G401 (cell line): Measurements from ENCODE around the gene ZSCAN29. TPM values are rescaled to one million over a fixed set of nuclear protein-coding genes. Genes with fewer than 3 reads are reported as not detected.

Experiments
- DNase-seq: peaks from one replicate; pipeline ENCODE4 v3.0.0-alpha.2; 2015; ENCODE audit warnings: low spot score
- in situ Hi-C: cut with HindIII; loops from 2 replicates; pipeline ENCODE4 v1.10.0; 2016; ENCODE audit warnings: low sequenced_read_pairs, mixed read lengths
- total RNA-seq: library from RNA; depleted of rRNA; stranded (reverse); fragments of >200 nt; shearing (Covaris generic); gene quantifications from 2 replicates; pipeline ENCODE4 v1.2.3, GENCODE V29; 2014

Gene ZSCAN29
- total RNA-seq, 1 experiment from 2014 or later, result 35.6 TPM

DNA sequence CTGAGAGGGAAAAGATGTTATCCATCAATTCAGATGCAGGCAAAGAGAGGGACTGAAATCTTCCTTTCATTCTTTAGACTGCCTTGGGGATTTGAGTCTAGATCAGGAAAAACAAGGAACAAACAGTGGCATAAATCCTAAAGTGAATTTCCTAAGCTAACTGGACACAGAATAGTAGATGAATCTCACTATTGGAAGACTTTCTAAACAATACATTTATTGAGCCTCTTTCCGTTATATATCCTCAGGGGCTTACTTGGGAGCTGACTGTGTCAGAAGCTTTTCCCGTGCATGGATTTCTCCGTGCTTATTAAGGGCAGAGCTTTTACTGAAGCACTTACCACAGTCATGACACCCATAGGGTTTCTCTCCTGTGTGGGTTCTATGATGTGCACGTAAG is 10.0 kb downstream of the ZSCAN29 start:
- no peak for DNase-seq
- in situ Hi-C loops, result no loop called here

DNA sequence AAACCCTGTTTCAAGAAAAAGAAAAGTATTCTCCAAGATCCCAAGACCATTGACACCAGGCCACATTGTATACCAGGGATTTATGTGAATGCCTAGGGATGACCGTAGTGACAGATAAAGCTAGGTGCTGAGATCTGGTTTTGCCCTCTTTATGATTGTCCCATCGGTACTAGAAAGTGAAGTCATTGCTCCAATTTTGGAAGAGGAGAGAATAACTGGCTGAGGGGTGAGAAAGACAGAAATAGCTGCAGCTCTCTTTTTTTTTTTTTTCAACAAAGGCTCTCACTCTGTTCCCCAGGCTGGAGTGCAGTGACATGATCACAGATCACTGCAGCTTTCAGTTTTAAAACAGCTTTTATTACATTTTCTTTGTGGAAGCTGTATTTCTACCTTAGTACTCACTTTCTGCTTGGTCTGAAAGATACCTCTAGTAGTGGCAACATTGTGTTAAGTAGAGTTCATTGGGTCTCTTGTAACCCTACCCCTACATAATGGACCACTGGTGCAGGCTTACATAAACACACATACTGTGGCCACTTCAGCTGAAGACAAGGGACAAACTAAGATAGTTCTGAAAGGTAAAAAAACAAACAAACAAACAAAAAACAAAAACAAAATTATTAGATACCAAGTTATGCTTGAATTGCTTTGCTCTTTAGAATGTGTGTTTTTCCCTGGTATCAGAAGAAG is 18.0 kb downstream of the ZSCAN29 start:
- in situ Hi-C loops, result no loop called here
- DNase-seq, result no peak

DNA sequence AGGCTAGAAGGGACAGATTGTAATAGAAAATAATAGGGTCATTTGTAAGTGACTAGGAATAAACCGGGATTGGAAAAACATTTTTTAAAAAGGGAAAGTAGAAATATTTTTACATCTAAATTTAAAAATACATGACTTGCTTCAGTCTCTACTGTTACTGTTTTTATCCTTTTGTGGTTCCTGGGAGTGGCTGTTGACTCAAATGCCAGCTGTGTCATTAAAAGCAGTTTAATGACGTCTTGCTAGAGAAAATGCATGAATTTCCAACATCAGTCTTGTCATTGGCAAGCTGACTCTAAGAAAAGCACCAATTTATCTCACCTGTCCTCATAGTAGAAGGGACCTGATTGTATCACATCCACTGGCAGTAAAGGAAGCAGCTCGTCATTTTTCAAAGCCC is 23.7 kb downstream of the ZSCAN29 start:
- in situ Hi-C loops, result no loop called here
- DNase-seq, result no peak

GRCh38 chr15:43346305-43346704 is 24.5 kb downstream of the ZSCAN29 start:
- in situ Hi-C loops, result no loop called here
- no peak for DNase-seq

- no peak for DNase-seq
- in situ Hi-C loops, result no loop called here
These were observed 40.1 kb downstream of the ZSCAN29 start for GRCh38 chr15:43330780-43331087.

- in situ Hi-C loops, result no loop called here
These were observed 40.7 kb downstream of the ZSCAN29 start, which contains the start of gene LCMT2 for GRCh38 chr15:43329960-43330779. LCMT2 (minus strand) TSS chr15:43330573; CDS start chr15:43330489, 84 bp downstream.

GRCh38 chr15:43329217-43329959 is 41.5 kb downstream of the ZSCAN29 start:
- DNase-seq, result peak; percentile 58
- in situ Hi-C loops, result no loop called here

More at GRCh38 chr15:43329960-43330779, 40.7 kb downstream of the ZSCAN29 start, which contains the start of gene LCMT2:
- DNase-seq, result peak; percentile 97

DNA sequence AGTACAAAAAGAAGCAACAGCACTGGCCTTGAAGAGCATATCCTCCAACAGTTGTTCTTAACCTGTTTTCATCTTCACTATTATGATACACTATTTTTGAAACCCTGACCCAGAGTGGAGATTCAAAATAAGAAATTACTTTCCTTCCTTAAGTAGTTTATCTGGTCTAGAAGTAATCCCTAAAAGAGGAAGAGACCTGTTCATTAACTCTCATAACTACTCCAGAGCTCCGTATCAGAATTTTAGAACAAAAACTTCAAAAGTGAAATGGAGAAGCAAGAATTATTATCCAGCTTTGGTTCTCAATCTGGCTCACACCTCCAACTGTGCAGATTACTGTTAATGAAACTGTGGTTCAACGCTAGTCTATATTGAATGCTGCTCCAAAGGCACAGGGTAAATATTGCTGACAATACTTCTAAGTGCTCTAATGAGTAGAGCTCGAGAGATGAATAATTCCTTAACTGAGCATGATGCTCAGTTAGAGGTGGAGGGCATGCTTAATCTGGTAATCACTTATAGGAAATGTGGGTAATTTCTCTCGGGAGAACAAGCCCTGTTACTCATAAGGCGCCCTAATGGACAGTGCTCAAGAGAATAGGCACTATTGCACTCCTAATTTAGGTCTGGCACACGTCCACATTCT is 45.7 kb downstream of the ZSCAN29 start:
- no peak for DNase-seq
- in situ Hi-C loops, result no loop called here

DNA sequence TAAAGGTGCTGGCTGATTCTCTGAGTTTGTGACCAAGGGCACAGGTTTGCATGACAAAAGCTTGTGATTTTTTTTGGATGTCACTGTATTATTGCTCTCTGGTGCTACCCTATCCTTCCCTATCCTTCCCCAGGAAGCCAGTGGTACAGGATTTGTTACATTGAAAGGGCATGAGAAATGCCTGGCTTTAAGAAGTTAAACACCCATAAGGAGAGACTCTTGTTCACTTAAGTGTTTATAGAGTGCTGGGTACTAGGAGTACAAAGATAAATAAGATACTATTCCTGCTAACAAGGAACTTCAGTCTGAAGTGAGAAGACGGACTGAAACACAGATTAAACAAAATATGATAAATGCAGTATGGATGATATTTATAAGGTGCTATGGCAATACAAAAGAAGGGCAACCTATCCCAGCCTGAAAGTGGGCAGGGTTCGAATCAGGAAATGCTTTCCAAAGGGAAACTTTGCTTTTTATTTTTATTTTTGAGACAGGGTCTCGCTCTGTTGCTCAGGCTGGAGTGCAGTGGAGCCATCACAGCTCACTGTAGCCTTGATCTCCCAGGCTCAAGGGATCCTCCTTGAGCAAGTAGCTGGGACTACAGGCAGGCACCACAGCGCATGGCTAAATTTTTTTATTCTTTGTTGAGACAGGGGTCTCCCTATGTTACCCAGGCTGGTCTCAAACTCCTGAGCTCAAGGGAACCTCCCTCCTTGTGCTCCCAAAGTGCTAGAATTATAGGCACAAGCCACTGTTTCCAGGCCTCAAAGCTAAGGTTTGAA is 51.7 kb downstream of the ZSCAN29 start:
- DNase-seq, result no peak
- in situ Hi-C loops, result no loop called here

DNA sequence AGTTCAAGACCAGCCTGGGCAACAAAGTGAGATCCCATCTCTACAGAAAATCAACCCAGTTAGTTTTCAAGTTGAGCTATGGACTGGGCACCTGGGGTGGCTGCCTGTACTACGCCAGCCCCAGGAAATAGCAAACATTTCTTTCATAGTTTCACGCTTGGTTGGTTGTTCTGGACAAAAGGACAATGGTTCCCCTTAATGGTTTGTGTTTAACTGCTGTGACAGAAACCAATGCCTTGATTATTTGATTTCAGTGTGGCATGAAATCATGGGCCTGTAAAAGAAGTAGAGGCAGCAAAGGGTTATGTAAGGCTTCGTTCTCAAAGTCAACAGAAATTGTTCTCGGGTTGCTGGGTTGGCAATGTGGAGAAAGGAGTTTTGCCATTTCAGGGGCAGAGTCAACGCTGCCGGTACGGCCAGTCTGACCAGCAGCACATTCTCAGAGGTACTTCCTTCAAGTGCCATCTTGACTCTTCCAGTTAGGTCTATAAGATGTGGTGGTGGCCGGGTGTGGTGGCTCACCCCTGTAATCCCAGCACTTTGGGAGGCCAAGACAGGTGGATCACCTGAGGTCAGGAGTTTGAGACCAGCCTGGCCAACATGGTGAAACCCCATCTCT is 53.2 kb downstream of the ZSCAN29 start:
- in situ Hi-C loops, result no loop called here
- DNase-seq, result no peak

DNA sequence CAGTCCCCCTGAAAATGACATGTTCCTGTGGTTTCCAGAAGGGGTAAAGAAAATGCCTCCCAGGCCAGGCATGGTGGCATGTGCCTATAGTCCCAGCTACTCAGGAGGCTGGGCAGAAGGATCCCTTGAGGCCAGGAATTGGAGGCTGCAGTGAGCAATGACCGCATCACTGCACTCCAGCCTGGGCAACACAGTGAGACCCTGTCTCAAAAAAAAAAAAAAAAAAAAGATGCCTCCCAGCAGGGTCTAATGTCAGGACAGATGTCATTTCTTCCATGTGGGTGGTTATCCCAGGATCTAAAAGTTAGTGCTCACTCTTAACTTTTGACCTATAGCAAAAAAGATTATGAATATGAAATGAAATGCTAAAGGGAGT is 53.9 kb downstream of the ZSCAN29 start:
- in situ Hi-C loops, result no loop called here
- no peak for DNase-seq

DNA sequence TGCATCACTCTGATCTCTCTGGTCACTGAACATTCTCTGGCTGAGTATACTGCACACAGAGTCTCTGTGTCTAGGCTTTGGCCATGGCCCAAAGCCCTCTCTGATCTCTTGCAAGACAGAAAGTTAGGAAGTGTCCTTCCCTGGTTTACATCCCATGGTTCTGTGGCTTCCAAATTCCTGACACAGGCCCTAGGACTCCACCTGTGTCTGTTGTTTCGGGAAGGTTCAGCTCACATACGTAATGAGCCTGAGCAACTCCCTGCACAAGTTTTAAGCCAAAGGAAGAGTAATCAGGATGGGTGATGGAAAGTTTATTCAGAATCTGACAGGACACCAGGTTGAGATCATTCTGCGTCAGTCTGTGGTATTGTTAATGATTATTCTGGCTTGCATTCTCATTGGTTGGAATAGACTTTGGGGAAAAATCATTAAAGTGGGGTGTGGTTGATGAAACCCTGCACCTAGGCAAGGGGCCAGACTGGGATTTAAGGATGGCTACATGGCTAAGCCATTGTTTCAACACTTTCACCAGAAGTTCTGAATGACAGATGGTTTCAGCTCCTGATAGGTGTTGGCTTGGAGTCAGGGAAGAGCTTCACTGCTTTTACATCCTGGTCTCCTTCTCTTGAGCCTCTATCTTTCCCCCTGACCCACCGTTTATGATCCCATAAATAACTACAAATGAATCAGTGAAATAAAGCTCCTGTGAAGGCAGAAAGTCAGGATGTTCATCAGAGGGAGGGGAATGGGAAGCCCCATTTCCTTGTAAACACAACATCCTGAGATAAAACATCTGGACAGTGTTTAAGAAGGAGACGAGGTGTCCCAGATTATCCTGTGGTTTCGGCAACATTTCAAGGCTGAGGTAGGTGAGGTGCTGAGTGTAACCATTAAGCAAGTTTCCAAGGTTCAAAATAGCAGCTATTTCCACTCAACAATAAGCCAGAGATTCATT is 54.5 kb downstream of the ZSCAN29 start:
- DNase-seq, result no peak
- in situ Hi-C loops, result no loop called here

GRCh38 chr15:43314171-43314570 is 56.7 kb downstream of the ZSCAN29 start:
- DNase-seq, result no peak
- in situ Hi-C loops, result no loop called here

DNA sequence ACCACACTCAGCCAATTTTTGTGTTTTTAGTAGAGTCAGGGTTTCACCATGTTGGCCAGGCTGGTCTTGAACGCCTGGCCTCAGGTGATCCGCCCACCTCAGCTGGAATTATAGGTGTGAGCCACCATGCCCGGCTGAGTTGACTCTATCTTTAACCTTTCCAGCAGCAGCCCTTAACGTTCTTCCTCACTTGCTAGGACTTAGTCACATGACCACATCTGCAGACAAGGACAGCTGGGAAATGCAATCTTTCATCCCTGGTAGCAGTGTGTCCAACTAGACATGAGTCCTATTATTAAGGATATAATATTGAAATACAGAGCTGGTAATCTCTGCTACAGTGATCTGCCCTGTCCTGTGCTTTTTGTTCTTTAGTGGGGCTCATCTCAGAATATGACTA is 58.5 kb downstream of the ZSCAN29 start:
- in situ Hi-C loops, result no loop called here
- no peak for DNase-seq
